ENCODE results near the gene SET.

- TF ChIP-seq CTCF (IDR thresholded peaks at IDR 0.05; ENCODE audit: insufficient read depth, low read length) = no peak
- peak; percentile 72 for TF ChIP-seq REST (IDR thresholded peaks at IDR 0.05; ENCODE audit: insufficient replicate concordance, low read depth)
- peak; percentile 71; the same call in 1 of the 2 replicates for TF ChIP-seq POLR2AphosphoS5 (IDR thresholded peaks at IDR 0.05; ENCODE audit: low read depth)
- TF ChIP-seq GABPA (IDR thresholded peaks at IDR 0.05; ENCODE audit: low read depth) = peak; percentile 28; the same call in 1 of the 2 replicates
These were observed 32.3 kb upstream of the SET start, which contains the start of gene DYNC2I2 for GRCh38 chr9:128656416-128657343.

Data from HL-60 (cell line).